HUES64 (cell line): ENCODE results near the gene USP15. TPM values are rescaled to one million over a fixed set of nuclear protein-coding genes. Genes with fewer than 3 reads are reported as not detected.
A peak's percentile ranks its signal among the peaks of the same experiment; 100 is the strongest.

Source experiments
- H3K27ac ChIP-seq: 2 replicates; pipeline ENCODE4 v1.7.0; 2013; ENCODE audit warnings: low read depth, low read length, inconsistent platforms
- H3K27me3 ChIP-seq: 2 replicates; pipeline ENCODE4 v1.6.1; 2013; ENCODE audit warnings: mild to moderate bottlenecking, low read length; ENCODE audit not compliant: insufficient read depth
- H3K36me3 ChIP-seq: 2 replicates; pipeline ENCODE4 v1.6.1; 2013; ENCODE audit warnings: mild to moderate bottlenecking, low read length; ENCODE audit not compliant: insufficient read depth
- H3K4me1 ChIP-seq: 2 replicates; pipeline ENCODE4 v1.6.1; 2013; ENCODE audit warnings: mild to moderate bottlenecking, low read length, moderate library complexity; ENCODE audit not compliant: insufficient read depth
- H3K4me3 ChIP-seq: 2 replicates; pipeline ENCODE4 v1.5.1; 2013; ENCODE audit warnings: mild to moderate bottlenecking, low read length, moderate library complexity
- H3K9ac ChIP-seq: 2 replicates; pipeline ENCODE4 v1.6.1; 2013; ENCODE audit warnings: mild to moderate bottlenecking, low read depth, low read length
- H3K9me3 ChIP-seq: 2 replicates; pipeline ENCODE4 v1.6.1; 2013; ENCODE audit warnings: low read depth, low read length; ENCODE audit not compliant: insufficient read depth
- WGBS: fragments of 150-250, 120-280 bp; methylation state at CpG from one replicate; pipeline ENCODE4 v1.1.7; 2013; ENCODE audit warnings: missing lambda C conversion rate; 5-methylcytosine and 5-hydroxymethylcytosine counted together
- polyA plus RNA-seq, 2 experiments: library from polyadenylated mRNA; stranded (reverse); fragments of 50-300 nt; gene quantifications; one replicate each; pipeline ENCODE4 v1.2.3, GENCODE V29; 2013

Gene USP15
- polyA plus RNA-seq (2013, experiment 1 of 2) = 27.6 TPM
- polyA plus RNA-seq (2013, experiment 2 of 2) = 20.2 TPM

- Histone ChIP-seq H3K36me3 (no peaks in the 10 kb centered on the region), H3K27me3 (no peaks in the 10 kb centered on the region), H3K4me3 (peak within 1 kb of the TSS; percentile 98), H3K4me1 (peaks cover 19% of the 10 kb centered on the region; the same call in 1 of the 2 replicates), H3K9ac (peak within 1 kb of the TSS; percentile 83), H3K27ac (peak within 1 kb of the TSS; percentile 63), H3K9me3 (no peaks in the 10 kb centered on the region)
- WGBS = under 1% methylated on average over 60 of the region's 61 CpGs
Observed at GRCh38 chr12:62259993-62260732, at the start of gene USP15. TSS of gene USP15 (plus strand) at chr12:62260404. CDS start at chr12:62260415, 11 bp downstream.

GRCh38 chr12:62210422-62210821, 49.8 kb upstream of the USP15 start:
- Histone ChIP-seq H3K27ac (no peak overlapping the region), H3K9ac (no peak overlapping the region), H3K9me3 (no peaks in the 10 kb centered on the region), H3K4me3 (no peak overlapping the region), H3K36me3 (no peaks in the 10 kb centered on the region), H3K4me1 (no peaks in the 10 kb centered on the region), H3K27me3 (no peaks in the 10 kb centered on the region)
- WGBS = 51% methylated on average over 7 of the region's 7 CpGs

- no peaks in the 10 kb centered on the region for H3K36me3 ChIP-seq
- no peaks in the 10 kb centered on the region for H3K9me3 ChIP-seq
- no peaks in the 10 kb centered on the region for H3K27me3 ChIP-seq
- H3K4me3 ChIP-seq = no peak overlapping the region
- 94% methylated on average over 4 of the region's 4 CpGs for WGBS
- H3K27ac ChIP-seq = no peak overlapping the region
- no peak overlapping the region for H3K9ac ChIP-seq
- no peaks in the 10 kb centered on the region for H3K4me1 ChIP-seq
Observed at GRCh38 chr12:62211510-62211909, 48.7 kb upstream of the USP15 start.

- Histone ChIP-seq H3K36me3 (no peaks in the 10 kb centered on the region), H3K9me3 (no peaks in the 10 kb centered on the region)
Observed at GRCh38 chr12:62214846-62215245, 45.4 kb upstream of the USP15 start.

DNA sequence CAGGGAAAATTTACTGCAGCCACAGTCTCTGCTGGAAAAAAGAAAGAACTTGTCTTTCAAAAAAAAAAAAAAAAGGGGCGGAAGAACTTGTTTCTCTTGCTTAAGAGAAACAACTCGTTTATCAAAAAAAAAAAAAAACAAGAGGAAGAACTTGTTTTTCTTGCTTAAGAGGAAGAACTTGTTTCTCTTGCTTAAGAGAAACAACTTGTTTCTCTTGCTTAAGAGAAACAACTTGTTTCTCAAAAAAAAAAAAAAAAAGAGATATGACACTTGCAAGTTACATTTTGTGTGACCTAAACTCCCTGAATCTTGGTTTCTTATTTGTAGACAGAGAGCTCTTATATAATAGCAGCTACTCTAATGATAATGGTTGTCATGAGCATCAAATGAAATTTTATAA, 44.7 kb upstream of the USP15 start:
- no peak overlapping the region for H3K9ac ChIP-seq
- H3K27ac ChIP-seq = no peak overlapping the region
- H3K36me3 ChIP-seq = no peaks in the 10 kb centered on the region
- H3K9me3 ChIP-seq = no peaks in the 10 kb centered on the region
- H3K4me1 ChIP-seq = no peaks in the 10 kb centered on the region
- H3K4me3 ChIP-seq = no peak overlapping the region
- 100% methylated on average over 1 of the region's 2 CpGs for WGBS
- no peaks in the 10 kb centered on the region for H3K27me3 ChIP-seq

More at GRCh38 chr12:62214846-62215245, 45.4 kb upstream of the USP15 start:
- no peaks in the 10 kb centered on the region for H3K4me1 ChIP-seq
- H3K9ac ChIP-seq = no peak overlapping the region
- H3K27ac ChIP-seq = no peak overlapping the region
- no peak overlapping the region for H3K4me3 ChIP-seq
- no peaks in the 10 kb centered on the region for H3K27me3 ChIP-seq

- Histone ChIP-seq H3K36me3 (no peaks in the 10 kb centered on the region), H3K4me3 (no peak overlapping the region), H3K27me3 (no peaks in the 10 kb centered on the region), H3K9me3 (no peaks in the 10 kb centered on the region), H3K4me1 (no peaks in the 10 kb centered on the region), H3K27ac (no peak overlapping the region), H3K9ac (no peak overlapping the region)
- WGBS = 95% methylated on average over 6 of the region's 6 CpGs
Observed at GRCh38 chr12:62217466-62218194, 42.6 kb upstream of the USP15 start.

GRCh38 chr12:62221107-62221506, 39.1 kb upstream of the USP15 start:
- H3K9me3 ChIP-seq = no peaks in the 10 kb centered on the region
- H3K4me1 ChIP-seq = no peaks in the 10 kb centered on the region
- H3K36me3 ChIP-seq = no peaks in the 10 kb centered on the region
- no peak overlapping the region for H3K9ac ChIP-seq
- H3K27me3 ChIP-seq = no peaks in the 10 kb centered on the region
- H3K4me3 ChIP-seq = no peak overlapping the region
- H3K27ac ChIP-seq = no peak overlapping the region

- no peaks in the 10 kb centered on the region for H3K4me1 ChIP-seq
- H3K9me3 ChIP-seq = no peaks in the 10 kb centered on the region
- H3K36me3 ChIP-seq = no peaks in the 10 kb centered on the region
- H3K4me3 ChIP-seq = no peak overlapping the region
- WGBS = 98% methylated on average over 1 of the region's 3 CpGs
- H3K27ac ChIP-seq = no peak overlapping the region
- no peaks in the 10 kb centered on the region for H3K27me3 ChIP-seq
- H3K9ac ChIP-seq = no peak overlapping the region
Observed at GRCh38 chr12:62224601-62225000, 35.6 kb upstream of the USP15 start.

GRCh38 chr12:62227091-62227490, 33.1 kb upstream of the USP15 start:
- 89% methylated on average over 2 of the region's 2 CpGs for WGBS
- Histone ChIP-seq H3K36me3 (no peaks in the 10 kb centered on the region), H3K4me1 (no peaks in the 10 kb centered on the region)

DNA sequence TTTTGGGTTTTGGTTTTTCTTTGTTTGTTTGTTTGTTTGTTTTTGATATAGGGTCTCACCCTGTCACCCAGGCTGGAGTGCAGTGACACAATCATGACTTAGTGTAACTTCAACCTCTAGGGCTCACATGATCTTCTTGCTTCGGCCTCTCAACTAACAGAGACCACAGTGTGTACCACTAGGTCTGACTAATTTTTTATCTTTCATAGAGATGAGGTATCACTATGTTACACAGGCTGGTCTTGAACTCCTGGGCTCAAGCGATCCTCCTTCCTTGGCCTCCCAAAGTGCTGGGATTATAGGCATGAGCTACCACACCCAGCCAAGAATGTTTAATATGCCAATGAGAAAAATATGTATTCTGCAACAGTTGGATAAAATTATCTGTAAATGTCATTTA, 29.6 kb upstream of the USP15 start:
- Histone ChIP-seq H3K27me3 (no peaks in the 10 kb centered on the region), H3K9me3 (no peaks in the 10 kb centered on the region), H3K9ac (no peak overlapping the region), H3K27ac (no peak overlapping the region), H3K4me1 (no peaks in the 10 kb centered on the region), H3K36me3 (no peaks in the 10 kb centered on the region), H3K4me3 (no peak overlapping the region)
- 88% methylated on average over 2 of the region's 2 CpGs for WGBS

More at GRCh38 chr12:62227091-62227490, 33.1 kb upstream of the USP15 start:
- no peak overlapping the region for H3K27ac ChIP-seq
- no peaks in the 10 kb centered on the region for H3K9me3 ChIP-seq
- H3K4me3 ChIP-seq = no peak overlapping the region
- no peaks in the 10 kb centered on the region for H3K27me3 ChIP-seq
- no peak overlapping the region for H3K9ac ChIP-seq

GRCh38 chr12:62232143-62232729, 28.0 kb upstream of the USP15 start:
- H3K4me1 ChIP-seq = no peaks in the 10 kb centered on the region
- no peaks in the 10 kb centered on the region for H3K36me3 ChIP-seq
- no peak overlapping the region for H3K9ac ChIP-seq
- H3K9me3 ChIP-seq = no peaks in the 10 kb centered on the region
- no peaks in the 10 kb centered on the region for H3K27me3 ChIP-seq
- H3K4me3 ChIP-seq = no peak overlapping the region
- 91% methylated on average over 3 of the region's 3 CpGs for WGBS
- H3K27ac ChIP-seq = no peak overlapping the region
